KOPT-K1 (cell line): ENCODE data around the gene FNDC1.

ENCODE experiments used
- H3K27ac ChIP-seq: fragments of 200-600 bp; sonication (generic); 2 replicates; pipeline ENCODE4 v1.5.1; 2016; ENCODE audit warnings: antibody characterized with exemption, mild to moderate bottlenecking, low read depth, low read length; ENCODE audit not compliant: poor library complexity, severe bottlenecking
- H3K36me3 ChIP-seq: fragments of 200-600 bp; sonication (generic); 2 replicates; pipeline ENCODE4 v1.5.1; 2017; ENCODE audit warnings: antibody characterized with exemption, mild to moderate bottlenecking, low read length, moderate library complexity; ENCODE audit not compliant: insufficient read depth
- H3K9me3 ChIP-seq: fragments of 200-600 bp; sonication (generic); 2 replicates; pipeline ENCODE4 v1.5.1; 2017; ENCODE audit warnings: antibody characterized with exemption, low read length, mild to moderate bottlenecking; ENCODE audit not compliant: insufficient read depth, poor library complexity, severe bottlenecking

FNDC1 gene

DNA sequence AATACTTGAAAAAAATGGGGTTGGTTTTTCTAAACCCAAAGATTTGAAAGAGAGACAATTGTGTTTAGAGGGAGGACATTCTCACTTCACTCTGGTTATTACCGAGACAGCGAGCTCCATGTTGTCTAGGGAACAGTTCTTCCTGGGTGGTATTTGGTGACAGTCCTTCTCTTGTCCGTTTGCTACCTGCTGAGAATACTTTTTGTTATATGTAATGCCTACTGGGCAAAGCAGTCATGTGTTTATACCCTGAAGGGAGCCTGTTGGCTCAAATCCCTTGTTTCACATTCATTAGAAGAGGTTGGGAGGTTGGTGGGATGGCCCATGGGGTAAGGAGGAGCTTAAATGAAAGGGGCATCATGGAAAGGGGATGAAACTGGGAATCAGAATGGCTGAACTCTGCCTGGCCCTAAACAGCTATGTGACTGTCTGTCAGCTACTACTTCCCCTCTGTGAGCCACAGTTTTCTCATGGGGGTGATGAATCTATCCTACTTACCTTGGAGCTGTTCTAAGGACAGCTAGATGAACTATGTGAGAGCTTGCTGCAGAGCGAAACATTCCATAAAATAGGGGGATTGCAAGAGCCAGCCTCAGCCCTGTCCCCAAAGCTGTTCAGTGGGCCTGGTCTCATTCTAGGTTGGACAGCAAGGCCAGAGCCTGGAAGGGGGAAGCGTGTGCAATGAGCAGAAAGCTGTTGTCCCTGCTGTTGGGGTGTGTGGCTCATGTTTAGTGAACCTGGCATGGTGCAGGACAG lies 43.5 kb downstream of the FNDC1 start:
- no peaks in the 10 kb centered on the region for H3K9me3 ChIP-seq
- no peak overlapping the region for H3K27ac ChIP-seq

DNA sequence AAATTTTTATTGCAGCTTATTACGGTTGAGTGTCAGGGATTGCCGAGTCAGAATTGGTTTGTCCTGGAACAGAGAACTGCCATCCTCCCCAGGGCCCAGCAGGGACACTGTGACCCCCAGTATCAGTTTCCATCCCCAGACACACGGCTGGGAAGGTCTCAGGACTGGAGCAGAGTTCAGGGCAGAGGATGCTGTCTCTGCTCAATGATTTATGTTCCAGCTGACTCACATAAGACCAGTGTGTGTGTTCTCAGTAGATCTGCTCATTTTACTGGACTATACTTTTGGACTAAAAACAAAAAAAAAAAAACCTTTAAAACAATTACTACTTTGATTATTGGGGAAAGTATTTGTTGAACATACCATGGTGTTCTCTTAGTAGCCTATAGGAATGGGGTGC lies 44.2 kb downstream of the FNDC1 start:
- Histone ChIP-seq H3K36me3 (no peaks in the 10 kb centered on the region), H3K27ac (no peak overlapping the region), H3K9me3 (no peaks in the 10 kb centered on the region)

More for the DNA sequence above, 43.5 kb downstream of the FNDC1 start:
- H3K36me3 ChIP-seq, result no peaks in the 10 kb centered on the region

DNA sequence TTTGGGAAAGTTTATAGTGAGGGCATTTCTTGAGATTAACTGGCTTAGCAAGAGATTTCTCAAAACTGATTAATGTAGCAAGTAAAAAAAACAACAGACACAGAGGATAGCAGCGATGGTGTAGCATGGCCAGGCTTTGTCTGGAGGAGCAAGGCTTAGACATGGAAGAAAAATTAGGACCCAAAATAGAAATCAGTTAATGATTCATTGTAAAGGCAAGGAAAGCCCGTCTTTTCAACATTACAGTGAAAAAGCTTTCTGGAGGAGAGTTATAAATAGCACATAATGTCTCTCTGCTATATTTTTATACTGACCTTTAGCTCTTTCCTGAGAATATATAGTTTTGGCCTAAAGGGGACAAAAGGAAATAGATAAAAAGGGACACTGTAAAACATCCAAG lies 45.1 kb downstream of the FNDC1 start:
- H3K36me3 ChIP-seq, result no peaks in the 10 kb centered on the region
- no peaks in the 10 kb centered on the region for H3K9me3 ChIP-seq
- H3K27ac ChIP-seq, result no peak overlapping the region

GRCh38 chr6:159217595-159218275 lies 48.5 kb downstream of the FNDC1 start:
- no peaks in the 10 kb centered on the region for H3K36me3 ChIP-seq
- H3K9me3 ChIP-seq, result no peaks in the 10 kb centered on the region
- H3K27ac ChIP-seq, result no peak overlapping the region

GRCh38 chr6:159220093-159220492 lies 50.9 kb downstream of the FNDC1 start:
- Histone ChIP-seq H3K36me3 (no peaks in the 10 kb centered on the region), H3K9me3 (no peaks in the 10 kb centered on the region), H3K27ac (no peak overlapping the region)

GRCh38 chr6:159221486-159222170 lies 52.4 kb downstream of the FNDC1 start:
- Histone ChIP-seq H3K27ac (no peak overlapping the region), H3K36me3 (no peaks in the 10 kb centered on the region), H3K9me3 (no peaks in the 10 kb centered on the region)

- Histone ChIP-seq H3K27ac (no peak overlapping the region), H3K9me3 (no peaks in the 10 kb centered on the region), H3K36me3 (no peaks in the 10 kb centered on the region)
Observed at GRCh38 chr6:159224452-159224851, 55.3 kb downstream of the FNDC1 start.

- Histone ChIP-seq H3K9me3 (no peaks in the 10 kb centered on the region), H3K27ac (no peak overlapping the region), H3K36me3 (no peaks in the 10 kb centered on the region)
Observed at GRCh38 chr6:159229651-159230051, 60.5 kb downstream of the FNDC1 start.

GRCh38 chr6:159232106-159232645 lies 63.0 kb downstream of the FNDC1 start:
- H3K9me3 ChIP-seq, result no peaks in the 10 kb centered on the region
- H3K27ac ChIP-seq, result no peak overlapping the region
- no peaks in the 10 kb centered on the region for H3K36me3 ChIP-seq

GRCh38 chr6:159232751-159233150 lies 63.6 kb downstream of the FNDC1 start:
- no peaks in the 10 kb centered on the region for H3K9me3 ChIP-seq
- H3K27ac ChIP-seq, result no peak overlapping the region
- no peaks in the 10 kb centered on the region for H3K36me3 ChIP-seq

DNA sequence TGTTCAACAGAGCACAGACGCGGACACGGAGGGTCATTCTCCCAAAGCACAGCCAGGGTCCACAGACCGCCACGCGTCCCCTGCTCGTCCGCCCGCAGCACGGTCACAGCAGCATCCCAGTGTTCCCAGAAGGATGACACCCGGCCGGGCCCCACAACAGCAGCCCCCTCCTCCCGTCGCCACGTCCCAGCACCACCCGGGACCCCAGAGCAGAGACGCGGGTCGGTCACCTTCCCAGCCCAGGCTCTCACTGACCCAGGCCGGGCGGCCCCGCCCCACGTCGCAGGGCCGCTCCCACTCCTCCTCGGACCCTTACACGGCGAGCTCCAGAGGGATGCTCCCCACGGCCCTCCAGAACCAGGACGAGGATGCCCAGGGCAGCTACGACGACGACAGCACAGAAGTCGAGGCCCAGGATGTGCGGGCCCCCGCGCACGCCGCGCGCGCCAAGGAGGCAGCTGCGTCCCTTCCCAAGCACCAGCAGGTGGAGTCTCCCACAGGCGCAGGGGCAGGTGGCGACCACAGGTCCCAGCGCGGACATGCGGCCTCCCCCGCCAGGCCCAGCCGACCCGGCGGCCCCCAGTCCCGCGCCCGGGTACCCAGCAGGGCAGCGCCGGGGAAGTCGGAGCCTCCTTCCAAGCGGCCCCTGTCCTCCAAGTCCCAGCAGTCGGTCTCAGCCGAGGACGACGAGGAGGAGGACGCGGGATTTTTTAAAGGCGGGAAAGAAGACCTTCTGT lies 64.3 kb downstream of the FNDC1 start:
- no peaks in the 10 kb centered on the region for H3K36me3 ChIP-seq
- H3K9me3 ChIP-seq, result no peaks in the 10 kb centered on the region
- H3K27ac ChIP-seq, result no peak overlapping the region

DNA sequence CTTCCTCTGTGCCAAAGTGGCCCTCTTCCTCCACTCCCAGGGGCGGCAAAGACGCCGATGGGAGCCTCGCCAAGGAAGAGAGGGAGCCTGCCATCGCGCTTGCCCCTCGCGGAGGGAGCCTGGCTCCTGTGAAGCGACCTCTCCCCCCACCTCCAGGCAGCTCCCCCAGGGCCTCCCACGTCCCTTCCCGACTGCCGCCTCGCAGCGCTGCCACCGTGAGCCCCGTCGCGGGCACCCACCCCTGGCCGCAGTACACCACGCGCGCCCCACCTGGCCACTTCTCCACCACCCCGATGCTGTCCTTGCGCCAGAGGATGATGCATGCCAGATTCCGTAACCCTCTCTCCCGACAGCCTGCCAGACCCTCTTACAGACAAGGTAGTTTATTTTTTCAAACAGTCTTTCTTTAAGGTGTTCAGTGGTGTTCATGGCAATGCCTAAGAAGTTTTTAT lies 64.9 kb downstream of the FNDC1 start:
- Histone ChIP-seq H3K9me3 (no peaks in the 10 kb centered on the region), H3K36me3 (no peaks in the 10 kb centered on the region), H3K27ac (no peak overlapping the region)

GRCh38 chr6:159238920-159239558 lies 69.8 kb downstream of the FNDC1 start:
- Histone ChIP-seq H3K36me3 (no peaks in the 10 kb centered on the region), H3K9me3 (no peaks in the 10 kb centered on the region), H3K27ac (no peak overlapping the region)

DNA sequence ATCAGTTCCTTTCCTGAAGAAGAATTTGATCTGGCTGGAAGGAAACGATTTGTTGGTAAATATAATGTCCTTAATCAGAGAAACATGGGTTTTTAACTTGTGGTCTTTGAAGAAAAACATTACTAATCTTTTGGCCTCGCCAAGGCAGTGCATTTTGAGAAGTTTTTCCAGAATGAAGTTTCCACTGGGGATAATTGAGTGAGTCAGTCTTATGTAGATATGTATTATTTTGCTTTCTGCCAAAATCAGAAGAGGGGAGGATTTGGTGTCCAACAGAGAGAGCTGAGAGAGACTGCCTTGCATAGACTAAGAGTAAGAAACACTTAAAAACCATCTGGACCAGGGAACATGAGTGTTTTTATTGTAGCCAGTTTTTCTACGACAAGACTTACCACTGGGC lies 79.9 kb downstream of the FNDC1 start:
- Histone ChIP-seq H3K36me3 (no peaks in the 10 kb centered on the region), H3K27ac (no peak overlapping the region), H3K9me3 (no peaks in the 10 kb centered on the region)
